ENCODE results near the gene UBA1. TPM values are rescaled to one million over a fixed set of nuclear protein-coding genes. Genes with fewer than 3 reads are reported as not detected.
A peak's percentile ranks its signal among the peaks of the same experiment; 100 is the strongest.

The UBA1 gene
- total RNA-seq, 3 donors from 2014 or later (not counting 1 experiment from before 2014, with no cell fraction given), result 118 to 168 (median 120) TPM

- H3K27ac ChIP-seq (ENCODE audit: low read length), result peak overlapping the region; percentile 100
- H3K4me1 Mint-ChIP-seq, result peaks cover 36 to 50% of the 10 kb centered on the region in 2 donors
- intact Hi-C loops (cut with micrococcal nuclease), result loop anchor here (5.0 to 10.0 kb wide), 2 partner anchors 143 to 436 kb away; partner anchors contain the start of genes ELK1 and UXT
- H3K4me3 Mint-ChIP-seq, result peak overlapping the region; percentile 94
- peak overlapping the region; percentile 95 to 98 for H3K27ac Mint-ChIP-seq
- H3K36me3 Mint-ChIP-seq, result no peaks in the 10 kb centered on the region
- no peaks in the 10 kb centered on the region for H3K9me3 ChIP-seq (ENCODE audit: control insufficient read depth, insufficient read depth, low read length)
- no peak for TF ChIP-seq CTCF (IDR thresholded peaks at IDR 0.05)
- no peaks in the 10 kb centered on the region for H3K27me3 ChIP-seq (ENCODE audit: control insufficient read depth, insufficient read depth, low read length)
- H3K4me3 ChIP-seq (ENCODE audit: low read length), result peak overlapping the region; percentile 76
- ATAC-seq (no peak), DNase-seq (peak; percentile 49 to 53)
- peaks cover 24% of the 10 kb centered on the region for H3K36me3 ChIP-seq (ENCODE audit: control insufficient read depth, insufficient read depth, low read length)
- under 1% methylated on average over 59 of the region's 60 CpGs for WGBS (ENCODE audit: insufficient coverage)
- no peaks in the 10 kb centered on the region for H3K27me3 Mint-ChIP-seq (ENCODE audit: low read depth in 2 of 2)
- no peaks in the 10 kb centered on the region for H3K9me3 Mint-ChIP-seq
- peaks cover 25% of the 10 kb centered on the region for H3K4me1 ChIP-seq (ENCODE audit: control insufficient read depth, insufficient read depth, low read length)
Measured at GRCh38 chrX:47218920-47219815, 25.5 kb downstream of the UBA1 start.

DNA sequence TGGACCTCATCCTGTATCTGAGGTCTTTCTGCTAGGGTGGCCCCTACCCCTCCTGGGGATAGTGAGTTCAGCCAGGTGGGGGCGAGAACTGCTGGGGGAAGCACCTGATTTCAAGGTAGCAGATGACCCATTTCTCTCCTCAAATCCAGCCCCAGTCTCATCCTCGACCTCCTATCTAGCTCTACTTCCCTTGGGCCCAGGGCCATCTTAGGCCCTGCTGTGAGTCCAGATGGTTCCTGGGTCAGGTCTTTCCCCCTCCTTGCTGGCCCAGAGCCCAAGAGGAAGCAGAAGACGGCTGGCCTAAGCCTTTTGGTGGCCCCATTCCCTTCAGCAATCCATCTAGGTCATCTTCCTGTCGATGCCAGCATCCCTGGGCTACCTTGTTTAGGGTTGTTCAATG, 28.1 kb downstream of the UBA1 start:
- peaks cover 25% of the 10 kb centered on the region for H3K4me1 ChIP-seq (ENCODE audit: control insufficient read depth, insufficient read depth, low read length)
- no peaks in the 10 kb centered on the region for H3K36me3 Mint-ChIP-seq
- TF ChIP-seq CTCF (IDR thresholded peaks at IDR 0.05), result no peak
- H3K9me3 ChIP-seq (ENCODE audit: control insufficient read depth, insufficient read depth, low read length), result no peaks in the 10 kb centered on the region
- no peak for DNase-seq
- intact Hi-C loops (cut with micrococcal nuclease), result no loop called here
- H3K27ac ChIP-seq (ENCODE audit: low read length), result no peak overlapping the region
- H3K27ac Mint-ChIP-seq, result peak overlapping the region; percentile 8 to 48
- H3K27me3 ChIP-seq (ENCODE audit: control insufficient read depth, insufficient read depth, low read length), result no peaks in the 10 kb centered on the region
- peaks cover 35% of the 10 kb centered on the region for H3K36me3 ChIP-seq (ENCODE audit: control insufficient read depth, insufficient read depth, low read length)
- H3K4me3 Mint-ChIP-seq, result peak overlapping the region; percentile 22
- H3K27me3 Mint-ChIP-seq (ENCODE audit: low read depth in 2 of 2), result no peaks in the 10 kb centered on the region
- whole genome bisulfite sequencing (ENCODE audit: insufficient coverage), result 74% methylated on average over 3 of the region's 4 CpGs
- no peak for ATAC-seq
- H3K9me3 Mint-ChIP-seq, result no peaks in the 10 kb centered on the region
- no peak overlapping the region for H3K4me3 ChIP-seq (ENCODE audit: low read length)
- H3K4me1 Mint-ChIP-seq, result peaks cover 29 to 46% of the 10 kb centered on the region in 2 donors

DNA sequence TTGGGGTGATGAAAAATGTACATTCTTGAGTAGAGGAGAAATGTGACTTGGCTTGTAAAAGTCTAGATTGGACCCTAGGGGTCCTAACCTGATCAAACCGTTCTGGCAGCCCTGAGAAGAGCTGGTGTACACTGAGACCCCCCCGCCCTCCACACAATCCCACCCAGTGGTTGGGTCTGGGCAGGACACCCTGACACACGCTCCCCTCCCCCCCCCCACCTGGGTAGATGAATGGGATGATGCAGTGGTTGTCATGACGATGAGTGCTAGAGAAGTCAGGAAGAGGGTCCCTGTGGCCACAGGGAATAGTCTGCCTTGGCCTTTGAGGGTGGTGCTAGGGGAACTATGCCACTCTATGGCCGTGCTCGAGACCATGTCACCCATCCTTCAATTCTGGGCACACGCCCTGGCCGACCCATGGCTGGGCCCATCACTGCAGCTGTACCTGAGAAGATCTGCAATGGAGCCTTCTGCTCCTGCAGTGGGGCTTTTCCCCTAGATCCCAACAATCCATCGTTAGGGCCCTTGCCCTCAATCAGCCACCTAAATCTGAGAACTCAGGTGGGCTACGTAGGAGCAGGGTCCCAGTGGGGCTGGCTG, 29.2 kb downstream of the UBA1 start:
- Mint-ChIP-seq H3K27ac (no peak overlapping the region), H3K4me3 (no peak overlapping the region), H3K27me3 (ENCODE audit: low read depth in 2 of 2) (no peaks in the 10 kb centered on the region), H3K4me1 (peaks cover 21 to 39% of the 10 kb centered on the region in 2 donors), H3K36me3 (no peaks in the 10 kb centered on the region), H3K9me3 (no peaks in the 10 kb centered on the region)
- H3K36me3 ChIP-seq (ENCODE audit: control insufficient read depth, insufficient read depth, low read length), result peaks cover 41% of the 10 kb centered on the region
- no peak overlapping the region for H3K4me3 ChIP-seq (ENCODE audit: low read length)
- H3K27ac ChIP-seq (ENCODE audit: low read length), result no peak overlapping the region
- no peak for TF ChIP-seq CTCF (IDR thresholded peaks at IDR 0.05)
- DNase-seq (no peak), ATAC-seq (no peak)
- intact Hi-C loops (cut with micrococcal nuclease), result no loop called here
- WGBS (ENCODE audit: insufficient coverage), result 100% methylated on average over 4 of the region's 10 CpGs
- H3K4me1 ChIP-seq (ENCODE audit: control insufficient read depth, insufficient read depth, low read length), result peaks cover 19% of the 10 kb centered on the region
- no peaks in the 10 kb centered on the region for H3K27me3 ChIP-seq (ENCODE audit: control insufficient read depth, insufficient read depth, low read length)
- no peaks in the 10 kb centered on the region for H3K9me3 ChIP-seq (ENCODE audit: control insufficient read depth, insufficient read depth, low read length)
